IMR-90 (cell line): ENCODE measurements around the gene P2RY14. TPM values are rescaled to one million over a fixed set of nuclear protein-coding genes. Genes with fewer than 3 reads are reported as not detected.

Experiments used
- ATAC-seq: fragments of 200-7000 bp; cut with Tn5 transposase; 2 replicates; pipeline ENCODE4 v1.9.1; 2020; ENCODE audit warnings: low read depth, mild to moderate bottlenecking, moderate library complexity
- BruUV-seq: library from RNA; stranded (reverse); fragments of 400-500 nt; replicated peaks from 2 replicates; lab custom pipeline; 2021; lab: Mats Ljungman, UMichigan
- CTCF ChIA-PET: fragments of 300-600 bp; formaldehyde crosslinking; extraction: SDS; loops from one replicate; lab custom pipeline; 2021; ENCODE audit warnings: antibody characterized with exemption; lab: Yijun Ruan, JAX
- POLR2A ChIA-PET: fragments of 300-600 bp; sonication (Branson Sonifier 250); formaldehyde crosslinking; loops from one replicate; lab custom pipeline; 2022; ENCODE audit warnings: antibody characterized with exemption; ENCODE audit not compliant: unreplicated experiment; lab: Charles Lee
- DNase-seq: peaks from one replicate; pipeline ENCODE4 v3.0.0; 2013
- H2AFZ ChIP-seq: replicated peaks from 2 replicates; pipeline ENCODE3; 2013; ENCODE audit warnings: low read length, mild to moderate bottlenecking; ENCODE audit not compliant: poor library complexity
- H2AK5ac ChIP-seq: 2 replicates; pipeline ENCODE4 v1.6.1; 2013; ENCODE audit warnings: low read depth, low read length, inconsistent platforms
- H2AK9ac ChIP-seq: replicated peaks from 2 replicates; pipeline ENCODE3; 2013; ENCODE audit warnings: mild to moderate bottlenecking, low read depth, low read length, moderate library complexity; ENCODE audit not compliant: poor library complexity
- H2BK120ac ChIP-seq: 2 replicates; pipeline ENCODE4 v1.6.1; 2013; ENCODE audit warnings: low read depth, low read length, inconsistent platforms
- H2BK15ac ChIP-seq: 3 replicates; pipeline ENCODE4 v1.6.1; 2013; ENCODE audit warnings: low read depth, low read length, inconsistent platforms
- H2BK20ac ChIP-seq: 2 replicates; pipeline ENCODE4 v1.6.1; 2013; ENCODE audit warnings: low read depth, mild to moderate bottlenecking, inconsistent platforms, low read length, moderate library complexity
- H2BK5ac ChIP-seq: 2 replicates; pipeline ENCODE4 v1.6.1; 2013; ENCODE audit warnings: mild to moderate bottlenecking, low read depth, low read length, inconsistent platforms; ENCODE audit not compliant: poor library complexity, severe bottlenecking
- H3K14ac ChIP-seq: replicated peaks from 2 replicates; pipeline ENCODE4 v1.6.1; 2013; ENCODE audit warnings: low read depth, low read length, inconsistent platforms
- H3K18ac ChIP-seq: 2 replicates; pipeline ENCODE4 v1.6.1; 2013; ENCODE audit warnings: low read depth, low read length, control low read depth
- H3K23ac ChIP-seq: 2 replicates; pipeline ENCODE4 v1.6.1; 2013; ENCODE audit warnings: low read depth, low read length, inconsistent platforms
- H3K27ac ChIP-seq: 2 replicates; pipeline ENCODE4 v1.5.1; 2013; ENCODE audit warnings: mild to moderate bottlenecking, control low read depth, low read length; ENCODE audit not compliant: insufficient read depth
- H3K27me3 ChIP-seq: 2 replicates; pipeline ENCODE4 v1.6.1; 2013; ENCODE audit warnings: low read length; ENCODE audit not compliant: control insufficient read depth, insufficient read depth
- H3K36me3 ChIP-seq: 2 replicates; pipeline ENCODE4 v1.6.1; 2013; ENCODE audit warnings: low read length, mixed read lengths; ENCODE audit not compliant: control insufficient read depth, insufficient read depth
- H3K4ac ChIP-seq: 2 replicates; pipeline ENCODE4 v1.6.1; 2013; ENCODE audit warnings: low read depth, low read length, inconsistent platforms
- H3K4me1 ChIP-seq: 2 replicates; pipeline ENCODE4 v1.6.1; 2013; ENCODE audit warnings: low read length, mixed read lengths; ENCODE audit not compliant: control insufficient read depth, insufficient read depth
- H3K4me2 ChIP-seq: 2 replicates; pipeline ENCODE4 v1.6.1; 2013; ENCODE audit warnings: low read depth, mild to moderate bottlenecking, control low read depth, low read length, moderate library complexity
- H3K4me3 ChIP-seq: 2 replicates; pipeline ENCODE4 v1.5.1; 2013; ENCODE audit warnings: low read depth, mild to moderate bottlenecking, control low read depth, low read length, moderate library complexity; ENCODE audit not compliant: insufficient read depth
- H3K56ac ChIP-seq: 2 replicates; pipeline ENCODE4 v1.6.1; 2013; ENCODE audit warnings: low read length, inconsistent platforms; ENCODE audit not compliant: insufficient read depth; ENCODE audit errors: extremely low read depth
- H3K79me1 ChIP-seq, 2 experiments: 2 replicates each; pipeline ENCODE4 v1.6.1; 2013; ENCODE audit warnings: low read length in 2 of 2, inconsistent platforms in 1 of 2, low read depth in 1 of 2
- H3K9ac ChIP-seq: 2 replicates; pipeline ENCODE4 v1.6.1; 2013; ENCODE audit warnings: low read depth, low read length, control low read depth
- H3K9me1 ChIP-seq: 2 replicates; pipeline ENCODE4 v1.6.1; 2013; ENCODE audit warnings: low read length, inconsistent platforms; ENCODE audit not compliant: insufficient read depth
- H3K9me3 ChIP-seq: 2 replicates; pipeline ENCODE4 v1.6.1; 2013; ENCODE audit warnings: low read length; ENCODE audit not compliant: control insufficient read depth, insufficient read depth
- H4K20me1 ChIP-seq: 2 replicates; pipeline ENCODE4 v1.6.1; 2013; ENCODE audit warnings: low read length, inconsistent platforms; ENCODE audit not compliant: insufficient read depth
- H4K5ac ChIP-seq: 2 replicates; pipeline ENCODE4 v1.6.1; 2013; ENCODE audit warnings: mild to moderate bottlenecking, low read depth, low read length, control low read depth
- H4K8ac ChIP-seq, 2 experiments: 2 replicates each; pipeline ENCODE4 v1.6.1; 2013; ENCODE audit warnings: low read depth in 2 of 2, low read length in 2 of 2, control low read depth in 1 of 2, inconsistent platforms in 1 of 2
- H4K91ac ChIP-seq: 2 replicates; pipeline ENCODE4 v1.6.1; 2013; ENCODE audit warnings: low read depth, low read length, inconsistent platforms; ENCODE audit not compliant: insufficient read depth
- BHLHE40 ChIP-seq: fragments of 150-350 bp; IDR thresholded peaks from 2 replicates; pipeline ENCODE4 v1.6.1; 2016; ENCODE audit warnings: mild to moderate bottlenecking, low read depth, low read length
- CEBPB ChIP-seq: IDR thresholded peaks from 2 replicates; pipeline ENCODE4 v1.6.1; 2012; ENCODE audit warnings: low read depth, low read length, improper control_type of control experiment
- FOS ChIP-seq: fragments of 150-350 bp; IDR thresholded peaks from 2 replicates; pipeline ENCODE4 v1.6.1; 2016; ENCODE audit warnings: low read depth, low read length
- MAZ ChIP-seq: IDR thresholded peaks from 2 replicates; pipeline ENCODE4 v1.6.1; 2012; ENCODE audit warnings: low read depth, mild to moderate bottlenecking, low read length, improper control_type of control experiment, moderate library complexity, borderline replicate concordance
- MXI1 ChIP-seq: IDR thresholded peaks from 2 replicates; pipeline ENCODE4 v1.6.1; 2012; ENCODE audit warnings: low read depth, mild to moderate bottlenecking, low read length, moderate library complexity, borderline replicate concordance
- NFE2L2 ChIP-seq: fragments of 150-350 bp; IDR thresholded peaks from 2 replicates; pipeline ENCODE4 v1.6.1; 2016; ENCODE audit warnings: low read depth, mild to moderate bottlenecking, low read length
- POLR2A ChIP-seq: IDR thresholded peaks from 2 replicates; pipeline ENCODE4 v1.6.1; 2012; ENCODE audit warnings: mild to moderate bottlenecking, low read depth, low read length
- RAD21 ChIP-seq: IDR thresholded peaks from 2 replicates; pipeline ENCODE4 v1.6.1; 2012; ENCODE audit warnings: low read length, improper control_type of control experiment
- RCOR1 ChIP-seq: IDR thresholded peaks from 2 replicates; pipeline ENCODE4 v1.6.1; 2012; ENCODE audit warnings: mild to moderate bottlenecking, low read length, improper control_type of control experiment; ENCODE audit not compliant: insufficient replicate concordance
- RFX5 ChIP-seq: IDR thresholded peaks from 2 replicates; pipeline ENCODE4 v1.8.0; 2012; ENCODE audit warnings: low read depth, mild to moderate bottlenecking, low read length, moderate library complexity
- SMC3 ChIP-seq: fragments of 150-350 bp; IDR thresholded peaks from 2 replicates; pipeline ENCODE4 v1.6.1; 2016; ENCODE audit warnings: low read depth, mild to moderate bottlenecking, antibody characterized with exemption, low read length, moderate library complexity
- WGBS, 2 experiments: methylation state at CpG; one replicate each; pipeline versions ENCODE4 v1.1.5 to v1.1.7; 2013; ENCODE audit warnings: missing lambda C conversion rate in 2 of 2; ENCODE audit not compliant: insufficient read length in 1 of 2; ENCODE audit errors: extremely low coverage in 2 of 2; 5-methylcytosine and 5-hydroxymethylcytosine counted together
- dilution Hi-C: fragments of 300-500 bp; cut with HindIII; formaldehyde crosslinking; loops from one replicate; pipeline ENCODE4 v1.14.3; 2018; ENCODE audit warnings: low sequenced_read_pairs; ENCODE audit not compliant: unreplicated experiment
- in situ Hi-C: fragments of 300-500 bp; cut with MboI; formaldehyde crosslinking; loops from 3 replicates; pipeline ENCODE4 v1.14.3; 2019; ENCODE audit warnings: low sequenced_read_pairs, inconsistent platforms, mixed read lengths
- intact Hi-C: fragments of 100-400 bp; cut with micrococcal nuclease; formaldehyde crosslinking; loops from 2 replicates; pipeline ENCODE4 v1.10.0; 2022
- polyA plus RNA-seq, 3 experiments: library from polyadenylated mRNA; depleted of rRNA; stranded (reverse); fragments of >200 nt; gene quantifications; 2 replicates each; pipeline ENCODE4 v1.2.3, GENCODE V29; 2012; ENCODE audit warnings: low replicate concordance in 1 of 3
- total RNA-seq: library from RNA; depleted of rRNA; stranded (reverse); fragments of >200 nt; gene quantifications from 2 replicates; pipeline ENCODE4 v1.2.3, GENCODE V29; 2012
- TF ChIP-seq, protein P1 (sequence below): fragments of 150-350 bp; IDR thresholded peaks from 2 replicates; pipeline ENCODE4 v1.6.1; 2016; ENCODE audit warnings: low read depth, mild to moderate bottlenecking, low read length, moderate library complexity, borderline replicate concordance
- TF ChIP-seq, protein P2 (sequence below): conservative IDR thresholded peaks from 2 replicates; pipeline ENCODE4 v1.5.1; 2012; ENCODE audit warnings: mild to moderate bottlenecking, low read depth, low read length, improper control_type of control experiment
- TF ChIP-seq, protein P3 (sequence below): fragments of 150-350 bp; IDR thresholded peaks from 2 replicates; pipeline ENCODE4 v1.6.1; 2017; ENCODE audit warnings: mild to moderate bottlenecking, antibody characterized with exemption, low read length, low read depth

P2RY14 gene
- total and polyA plus RNA-seq, 2 of the 4 experiments (the other 2 are of a cell fraction), result not detected

DNA sequence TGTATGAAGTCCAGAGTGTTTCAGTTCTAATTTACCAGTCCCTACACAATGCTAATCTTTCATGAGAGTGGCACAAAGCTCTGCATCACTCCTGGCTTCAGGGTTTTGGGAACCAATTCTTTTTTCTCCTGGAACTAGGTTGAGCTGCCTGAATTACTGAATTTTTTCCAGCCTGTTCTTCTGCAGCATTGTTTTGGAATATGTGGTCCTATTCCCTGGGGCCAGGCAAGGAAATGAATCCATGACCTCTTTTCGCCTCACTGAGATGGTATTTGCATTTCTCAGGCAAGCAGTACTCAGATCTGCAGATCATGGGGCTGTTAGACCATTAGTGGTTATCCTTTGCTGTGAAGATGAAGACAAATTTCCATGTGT lies 49.7 kb downstream of the P2RY14 start:
- Histone ChIP-seq H2AK9ac (no peak overlapping the region), H2BK20ac (peak overlapping the region; percentile 80), H2BK5ac (peak overlapping the region; percentile 82), H4K91ac (peak overlapping the region; percentile 60), H3K4me3 (no peak overlapping the region), H3K4ac (peak overlapping the region; percentile 77), H3K9me1 (peaks cover 7% of the 10 kb centered on the region; the same call in 1 of the 2 replicates), H3K14ac (peak overlapping the region; percentile 47), H3K9me3 (no peaks in the 10 kb centered on the region), H3K18ac (peak overlapping the region; percentile 78), H2BK120ac (peak overlapping the region; percentile 75), H3K27me3 (no peaks in the 10 kb centered on the region), H3K4me1 (peaks cover 21% of the 10 kb centered on the region), H3K56ac (peak overlapping the region; percentile 27; the same call in 1 of the 2 replicates), H3K79me1 (no peaks in the 10 kb centered on the region), H3K4me2 (peak overlapping the region; percentile 72), H3K36me3 (no peaks in the 10 kb centered on the region), H4K20me1 (no peaks in the 10 kb centered on the region), H3K23ac (peak overlapping the region; percentile 50; the same call in 1 of the 2 replicates), H2BK15ac (peak overlapping the region; percentile 12; the same call in 1 of the 3 replicates), H3K27ac (peak overlapping the region; percentile 66), H2AFZ (peak overlapping the region; percentile 23), H4K8ac (peak overlapping the region; percentile 8 to 38; a peak in 3 of 4 replicates), H4K5ac (peak overlapping the region; percentile 71), H2AK5ac (peak overlapping the region; percentile 33), H3K9ac (peak overlapping the region; percentile 13; the same call in 1 of the 2 replicates)
- ATAC-seq (peak; percentile 53), DNase-seq (peak; percentile 86)
- BruUV-seq, result no TSS peak
- ChIA-PET CTCF (interaction anchor here (0.6 to 3.5 kb wide), 15 partner anchors 11 to 609 kb away, joined by 3 to 32 read pairs (median 5); partner anchors contain the start of gene P2RY14), POLR2A (no interaction called here)
- WGBS, 2 experiments, result 40% methylated on average over 1 of the region's 1 CpG; no CpG with 5 or more reads in 1 of the 2 experiments
- in situ Hi-C loops, result loop anchor here (5.0 to 10.0 kb wide), 3 partner anchors 49 to 206 kb away; partner anchors contain the start of gene P2RY14
- intact Hi-C loops, result loop anchor here (5.0 kb wide), 2 partner anchors 209 to 689 kb away; no protein-coding TSS in a partner anchor
- dilution Hi-C loops, result no loop called here
- TF ChIP-seq SMC3, result no peak
- TF ChIP-seq, protein P1, sequence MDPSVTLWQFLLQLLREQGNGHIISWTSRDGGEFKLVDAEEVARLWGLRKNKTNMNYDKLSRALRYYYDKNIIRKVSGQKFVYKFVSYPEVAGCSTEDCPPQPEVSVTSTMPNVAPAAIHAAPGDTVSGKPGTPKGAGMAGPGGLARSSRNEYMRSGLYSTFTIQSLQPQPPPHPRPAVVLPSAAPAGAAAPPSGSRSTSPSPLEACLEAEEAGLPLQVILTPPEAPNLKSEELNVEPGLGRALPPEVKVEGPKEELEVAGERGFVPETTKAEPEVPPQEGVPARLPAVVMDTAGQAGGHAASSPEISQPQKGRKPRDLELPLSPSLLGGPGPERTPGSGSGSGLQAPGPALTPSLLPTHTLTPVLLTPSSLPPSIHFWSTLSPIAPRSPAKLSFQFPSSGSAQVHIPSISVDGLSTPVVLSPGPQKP, result no peak
- no peak for TF ChIP-seq FOS
- TF ChIP-seq CEBPB, result no peak
- TF ChIP-seq NFE2L2, result no peak
- no peak for TF ChIP-seq MXI1
- TF ChIP-seq RFX5, result no peak
- no peak for TF ChIP-seq MAZ
- no peak for TF ChIP-seq BHLHE40
- TF ChIP-seq RCOR1, result no peak
- peak; percentile 48 for TF ChIP-seq POLR2A
- TF ChIP-seq, protein P2, sequence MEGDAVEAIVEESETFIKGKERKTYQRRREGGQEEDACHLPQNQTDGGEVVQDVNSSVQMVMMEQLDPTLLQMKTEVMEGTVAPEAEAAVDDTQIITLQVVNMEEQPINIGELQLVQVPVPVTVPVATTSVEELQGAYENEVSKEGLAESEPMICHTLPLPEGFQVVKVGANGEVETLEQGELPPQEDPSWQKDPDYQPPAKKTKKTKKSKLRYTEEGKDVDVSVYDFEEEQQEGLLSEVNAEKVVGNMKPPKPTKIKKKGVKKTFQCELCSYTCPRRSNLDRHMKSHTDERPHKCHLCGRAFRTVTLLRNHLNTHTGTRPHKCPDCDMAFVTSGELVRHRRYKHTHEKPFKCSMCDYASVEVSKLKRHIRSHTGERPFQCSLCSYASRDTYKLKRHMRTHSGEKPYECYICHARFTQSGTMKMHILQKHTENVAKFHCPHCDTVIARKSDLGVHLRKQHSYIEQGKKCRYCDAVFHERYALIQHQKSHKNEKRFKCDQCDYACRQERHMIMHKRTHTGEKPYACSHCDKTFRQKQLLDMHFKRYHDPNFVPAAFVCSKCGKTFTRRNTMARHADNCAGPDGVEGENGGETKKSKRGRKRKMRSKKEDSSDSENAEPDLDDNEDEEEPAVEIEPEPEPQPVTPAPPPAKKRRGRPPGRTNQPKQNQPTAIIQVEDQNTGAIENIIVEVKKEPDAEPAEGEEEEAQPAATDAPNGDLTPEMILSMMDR, result 0 out of 2 replicates have a peak, but pooled peaks have one; percentile 3
- TF ChIP-seq, protein P3, sequence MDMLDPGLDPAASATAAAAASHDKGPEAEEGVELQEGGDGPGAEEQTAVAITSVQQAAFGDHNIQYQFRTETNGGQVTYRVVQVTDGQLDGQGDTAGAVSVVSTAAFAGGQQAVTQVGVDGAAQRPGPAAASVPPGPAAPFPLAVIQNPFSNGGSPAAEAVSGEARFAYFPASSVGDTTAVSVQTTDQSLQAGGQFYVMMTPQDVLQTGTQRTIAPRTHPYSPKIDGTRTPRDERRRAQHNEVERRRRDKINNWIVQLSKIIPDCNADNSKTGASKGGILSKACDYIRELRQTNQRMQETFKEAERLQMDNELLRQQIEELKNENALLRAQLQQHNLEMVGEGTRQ, result no peak
- TF ChIP-seq RAD21, result 0 out of 2 replicates have a peak, but pooled peaks have one; percentile 11
